ENCODE measurements around the gene AGFG2. TPM values are rescaled to one million over a fixed set of nuclear protein-coding genes. Genes with fewer than 3 reads are reported as not detected.

Gene AGFG2
- total and polyA plus RNA-seq, 2 of the 13 experiments (the other 11 are each of a cell fraction or from before 2014, with no cell fraction given) = 125 to 132 TPM

GRCh38 chr7:100563809-100564400, 24.9 kb downstream of the AGFG2 start (continued):
- no peak for TF ChIP-seq ZFP90 (CRISPR knock-in tag; IDR thresholded peaks at IDR 0.05; ENCODE audit: borderline replicate concordance)
- peak; percentile 81 for TF ChIP-seq AKAP8 (CRISPR knock-in tag; IDR thresholded peaks at IDR 0.05)
- no peak for TF ChIP-seq AHDC1 (CRISPR knock-in tag; IDR thresholded peaks at IDR 0.05; ENCODE audit: borderline replicate concordance)
- TF ChIP-seq SAP130 (CRISPR knock-in tag; IDR thresholded peaks at IDR 0.05; ENCODE audit: low read depth) = no peak
- no peak for TF ChIP-seq BCL3 (CRISPR knock-in tag; IDR thresholded peaks at IDR 0.05)
- no peak for TF ChIP-seq DBP (CRISPR knock-in tag; IDR thresholded peaks at IDR 0.05; ENCODE audit: not compliant biosample characterization)
- TF ChIP-seq NAIF1 (CRISPR knock-in tag; IDR thresholded peaks at IDR 0.05; ENCODE audit: borderline replicate concordance) = no peak
- TF ChIP-seq ZFP36L2 (CRISPR knock-in tag; IDR thresholded peaks at IDR 0.05) = no peak
- TF ChIP-seq BHLHE40 (IDR thresholded peaks at IDR 0.05; ENCODE audit: low read length) = no peak
- no peak; the same call in 1 of the 2 replicates for TF ChIP-seq CBX5 (CRISPR knock-in tag; IDR thresholded peaks at IDR 0.05; ENCODE audit: borderline replicate concordance)
- no peak for TF ChIP-seq SOX13 (IDR thresholded peaks at IDR 0.05)
- no peak for TF ChIP-seq SOX13 (CRISPR knock-in tag; conservative IDR thresholded peaks at IDR 0.05 in 1 of 2, IDR thresholded peaks at IDR 0.05 in 1 of 2)
- TF ChIP-seq MTA3 (CRISPR knock-in tag; IDR thresholded peaks at IDR 0.05) = no peak
- TF ChIP-seq HOXA7 (CRISPR knock-in tag; IDR thresholded peaks at IDR 0.05) = no peak
- no peak for TF ChIP-seq TBL1XR1 (IDR thresholded peaks at IDR 0.05; ENCODE audit: borderline replicate concordance, low read length, partially characterized antibody)
- no peak for TF ChIP-seq STAT5B (CRISPR knock-in tag; IDR thresholded peaks at IDR 0.05)
- TF ChIP-seq ZNF317 (CRISPR knock-in tag; IDR thresholded peaks at IDR 0.05) = no peak
- TF ChIP-seq IRF9 (CRISPR knock-in tag; IDR thresholded peaks at IDR 0.05; ENCODE audit: borderline replicate concordance) = peak; percentile 60; the same call in 1 of the 2 replicates
- no peak for TF ChIP-seq ZSCAN20 (CRISPR knock-in tag; IDR thresholded peaks at IDR 0.05; ENCODE audit: borderline replicate concordance)
- no peak for TF ChIP-seq NFYB (CRISPR knock-in tag; IDR thresholded peaks at IDR 0.05)
- TF ChIP-seq ZNF775 (CRISPR knock-in tag; IDR thresholded peaks at IDR 0.05; ENCODE audit: borderline replicate concordance) = no peak
